ENCODE data around the gene SIGLEC7. TPM values are rescaled to one million over a fixed set of nuclear protein-coding genes. Genes with fewer than 3 reads are reported as not detected.

Gene SIGLEC7
- total RNA-seq, 4 donors from 2014 or later: 0.19 to 2.2 (median 0.92) TPM; not detected in 1

DNA sequence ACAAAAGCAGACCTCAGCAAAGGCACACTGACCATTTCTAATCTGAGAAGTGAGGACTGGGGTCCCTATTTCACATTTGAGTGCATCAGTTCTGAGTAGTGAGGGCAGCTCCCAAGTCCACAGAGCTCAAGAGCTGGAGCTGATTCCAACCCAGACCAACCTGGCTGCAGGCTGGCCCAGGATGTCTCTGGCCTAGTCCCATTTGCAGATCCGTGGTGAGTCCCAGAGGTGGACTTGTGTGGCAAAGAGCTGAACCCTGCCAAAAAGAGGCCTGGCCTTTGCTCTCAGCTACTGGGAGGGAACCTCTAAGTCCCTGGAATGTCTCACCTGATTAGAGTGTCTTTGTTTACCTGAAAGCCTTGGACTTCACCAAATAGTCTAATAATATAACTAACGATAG, 14.6 kb downstream of the SIGLEC7 start:
- H3K9me3 ChIP-seq: no peaks in the 10 kb centered on the region
- no peaks in the 10 kb centered on the region for H3K36me3 ChIP-seq
- intact Hi-C loops (cut with DNase I): no loop called here
- no peak overlapping the region for H3K4me3 ChIP-seq
- DNase-seq (ENCODE audit: extremely low spot score): no peak
- no peaks in the 10 kb centered on the region for H3K4me1 ChIP-seq
- H3K27ac ChIP-seq (replicated peaks in 1 of 4): no peak overlapping the region
- peaks cover 0 to 47% (median 2%) of the 10 kb centered on the region in 4 donors for H3K27me3 ChIP-seq
- TF ChIP-seq EP300 (IDR thresholded peaks at IDR 0.05) (no peak), POLR2A (IDR thresholded peaks at IDR 0.05; ENCODE audit: low read depth) (no peak)
- WGBS: 30% methylated on average over 2 of the region's 2 CpGs

DNA sequence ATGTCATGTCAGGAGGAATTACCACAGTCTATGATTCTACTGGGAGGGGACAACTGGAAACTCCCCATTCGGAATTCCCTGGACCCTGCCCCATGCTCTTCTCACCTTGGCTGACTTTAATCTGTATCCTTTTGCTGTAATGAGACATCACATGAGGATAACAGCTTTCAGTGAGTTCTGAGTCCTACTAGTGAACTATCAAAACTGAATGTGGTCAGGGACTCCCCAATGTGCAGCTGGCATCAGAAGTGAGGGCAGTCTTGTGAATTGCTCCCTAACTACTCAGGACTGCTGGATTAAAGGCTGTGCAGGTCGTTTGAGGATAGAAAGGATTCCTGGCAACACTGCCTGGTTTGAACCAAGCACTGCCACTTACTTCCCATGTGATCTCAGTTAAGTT, 15.2 kb downstream of the SIGLEC7 start:
- no peak overlapping the region for H3K4me3 ChIP-seq
- no peak overlapping the region for H3K27ac ChIP-seq (replicated peaks in 1 of 4)
- peaks cover 0 to 42% (median 2%) of the 10 kb centered on the region in 4 donors for H3K27me3 ChIP-seq
- WGBS: 25% methylated on average over 2 of the region's 2 CpGs
- no peaks in the 10 kb centered on the region for H3K36me3 ChIP-seq
- no peak for DNase-seq (ENCODE audit: extremely low spot score)
- intact Hi-C loops (cut with DNase I): no loop called here
- H3K4me1 ChIP-seq: no peaks in the 10 kb centered on the region
- H3K9me3 ChIP-seq: no peaks in the 10 kb centered on the region
- TF ChIP-seq, protein P1, sequence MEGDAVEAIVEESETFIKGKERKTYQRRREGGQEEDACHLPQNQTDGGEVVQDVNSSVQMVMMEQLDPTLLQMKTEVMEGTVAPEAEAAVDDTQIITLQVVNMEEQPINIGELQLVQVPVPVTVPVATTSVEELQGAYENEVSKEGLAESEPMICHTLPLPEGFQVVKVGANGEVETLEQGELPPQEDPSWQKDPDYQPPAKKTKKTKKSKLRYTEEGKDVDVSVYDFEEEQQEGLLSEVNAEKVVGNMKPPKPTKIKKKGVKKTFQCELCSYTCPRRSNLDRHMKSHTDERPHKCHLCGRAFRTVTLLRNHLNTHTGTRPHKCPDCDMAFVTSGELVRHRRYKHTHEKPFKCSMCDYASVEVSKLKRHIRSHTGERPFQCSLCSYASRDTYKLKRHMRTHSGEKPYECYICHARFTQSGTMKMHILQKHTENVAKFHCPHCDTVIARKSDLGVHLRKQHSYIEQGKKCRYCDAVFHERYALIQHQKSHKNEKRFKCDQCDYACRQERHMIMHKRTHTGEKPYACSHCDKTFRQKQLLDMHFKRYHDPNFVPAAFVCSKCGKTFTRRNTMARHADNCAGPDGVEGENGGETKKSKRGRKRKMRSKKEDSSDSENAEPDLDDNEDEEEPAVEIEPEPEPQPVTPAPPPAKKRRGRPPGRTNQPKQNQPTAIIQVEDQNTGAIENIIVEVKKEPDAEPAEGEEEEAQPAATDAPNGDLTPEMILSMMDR (IDR thresholded peaks at IDR 0.05): no peak
- TF ChIP-seq POLR2AphosphoS5 (IDR thresholded peaks at IDR 0.05) (no peak), POLR2A (IDR thresholded peaks at IDR 0.05; ENCODE audit: low read depth) (no peak), EP300 (IDR thresholded peaks at IDR 0.05) (no peak)

DNA sequence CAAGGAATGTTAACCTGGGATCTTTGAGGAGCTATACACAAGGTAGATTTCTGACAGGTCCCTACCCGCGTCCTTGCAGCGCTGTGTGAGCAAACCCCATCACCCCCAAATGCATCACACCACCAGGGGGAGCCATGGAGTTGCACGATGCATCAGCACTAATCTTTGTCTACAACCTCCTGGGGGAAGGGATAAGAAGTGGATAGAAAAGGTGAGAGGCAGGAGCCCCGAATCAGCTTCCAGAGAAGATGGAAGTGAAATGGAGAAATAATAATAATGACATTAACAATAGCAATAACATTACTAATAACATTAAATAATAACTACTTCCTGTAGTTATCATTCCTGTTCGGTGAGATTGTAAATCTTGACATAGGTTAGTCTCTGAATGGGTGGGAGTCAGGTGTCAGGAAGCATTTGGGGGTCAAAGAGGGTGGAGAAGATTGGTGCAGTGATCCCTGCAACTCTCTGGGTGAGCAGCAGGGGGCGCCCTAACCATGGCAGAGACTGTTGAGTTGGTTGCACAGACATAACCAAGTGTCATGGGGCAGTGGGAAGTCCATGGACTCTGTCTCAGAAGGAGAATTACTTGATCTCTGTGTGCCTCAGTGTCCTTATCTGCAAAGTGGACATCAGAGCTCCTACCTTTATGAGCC, 16.5 kb downstream of the SIGLEC7 start:
- Histone ChIP-seq H3K4me1 (no peaks in the 10 kb centered on the region), H3K4me3 (no peak overlapping the region), H3K27ac (replicated peaks in 1 of 4) (no peak overlapping the region), H3K27me3 (peaks cover 0 to 37% (median 1%) of the 10 kb centered on the region in 4 donors), H3K36me3 (no peaks in the 10 kb centered on the region), H3K9me3 (no peaks in the 10 kb centered on the region)
- no peak for TF ChIP-seq POLR2AphosphoS5 (IDR thresholded peaks at IDR 0.05)
- TF ChIP-seq POLR2A (IDR thresholded peaks at IDR 0.05; ENCODE audit: low read depth): no peak
- TF ChIP-seq, protein P1 (IDR thresholded peaks at IDR 0.05): peak; percentile 33 to 41 (median 36)
- 39% methylated on average over 7 of the region's 7 CpGs for WGBS
- DNase-seq (ENCODE audit: extremely low spot score): no peak
- intact Hi-C loops (cut with DNase I): no loop called here

DNA sequence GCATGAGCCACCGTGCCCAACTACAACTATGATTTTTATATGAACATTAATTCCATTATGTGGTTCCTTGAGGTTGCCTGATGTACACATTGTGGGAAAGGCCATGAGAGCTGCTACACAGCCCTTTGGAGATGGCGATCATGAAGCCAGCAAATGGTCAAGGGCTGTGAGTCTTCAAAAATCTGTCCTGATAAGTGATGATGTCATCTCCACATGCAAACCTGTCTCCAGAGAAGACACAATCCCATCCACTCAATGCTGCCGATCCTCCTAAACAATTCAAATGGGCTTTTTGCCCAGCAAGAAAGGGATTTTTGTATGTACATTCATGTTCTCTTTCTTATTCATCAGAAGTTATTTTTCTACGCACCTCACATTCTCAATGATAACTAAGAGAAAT, 17.6 kb downstream of the SIGLEC7 start:
- Histone ChIP-seq H3K27ac (replicated peaks in 1 of 4) (no peak overlapping the region), H3K4me3 (no peak overlapping the region), H3K9me3 (no peaks in the 10 kb centered on the region), H3K4me1 (no peaks in the 10 kb centered on the region), H3K36me3 (no peaks in the 10 kb centered on the region), H3K27me3 (peaks cover 0 to 27% (median 0%) of the 10 kb centered on the region in 4 donors)
- intact Hi-C loops (cut with DNase I): no loop called here
- TF ChIP-seq POLR2AphosphoS5 (IDR thresholded peaks at IDR 0.05) (no peak), POLR2A (IDR thresholded peaks at IDR 0.05; ENCODE audit: low read depth) (no peak), EP300 (IDR thresholded peaks at IDR 0.05) (no peak)
- TF ChIP-seq, protein P1 (IDR thresholded peaks at IDR 0.05): no peak
- WGBS: 54% methylated on average over 4 of the region's 4 CpGs
- DNase-seq (ENCODE audit: extremely low spot score): no peak

DNA sequence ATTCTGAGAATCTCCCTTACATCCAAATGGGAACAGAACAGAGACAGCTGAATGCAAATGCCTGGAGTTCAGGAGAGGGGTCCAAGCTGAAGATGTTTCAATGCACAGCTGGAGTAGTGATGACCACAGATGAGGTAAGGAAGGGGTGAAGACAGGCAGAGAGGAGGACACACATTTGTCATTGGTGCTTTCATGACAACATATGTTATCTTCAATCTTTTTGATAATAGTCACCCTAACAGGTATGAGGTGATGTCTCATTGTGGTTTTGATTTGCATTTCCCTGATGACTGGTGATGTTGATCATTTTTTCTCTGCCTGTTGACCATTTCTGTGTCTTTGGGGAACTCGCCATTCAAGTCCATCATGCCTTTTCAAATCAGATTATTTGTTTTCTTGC, 19.2 kb downstream of the SIGLEC7 start:
- Histone ChIP-seq H3K4me3 (no peak overlapping the region), H3K4me1 (no peaks in the 10 kb centered on the region), H3K27me3 (peaks cover 0 to 22% (median 0%) of the 10 kb centered on the region in 4 donors), H3K9me3 (no peaks in the 10 kb centered on the region), H3K36me3 (no peaks in the 10 kb centered on the region), H3K27ac (replicated peaks in 1 of 4) (no peak overlapping the region)
- intact Hi-C loops (cut with DNase I): no loop called here
- DNase-seq (ENCODE audit: extremely low spot score): no peak
- TF ChIP-seq, protein P1 (IDR thresholded peaks at IDR 0.05): no peak
- TF ChIP-seq POLR2A (IDR thresholded peaks at IDR 0.05; ENCODE audit: low read depth) (no peak), EP300 (IDR thresholded peaks at IDR 0.05) (no peak)
- WGBS: 83% methylated on average over 1 of the region's 1 CpG

All from esophagus muscularis mucosa (tissue), 4 donors.